Measurements from ENCODE around the gene LGALS1. TPM values are rescaled to one million over a fixed set of nuclear protein-coding genes. Genes with fewer than 3 reads are reported as not detected.

The LGALS1 gene
- total and polyA plus RNA-seq, 2 donors (not counting 1 experiment from before 2014, with no cell fraction given) = 106 to 207 TPM

GRCh38 chr22:37672920-37673455, 2.4 kb upstream of the LGALS1 start:
- Histone ChIP-seq H3K4me2 (replicated peaks; ENCODE audit: low read depth, low read length, poor library complexity, severe bottlenecking) (peak overlapping the region; percentile 55), H3K27ac (ENCODE audit: low read length in 2 of 2) (peak overlapping the region; percentile 36 to 51), H3K4me1 (ENCODE audit: control insufficient read depth in 2 of 2, insufficient read depth in 2 of 2, low read length in 2 of 2) (peaks cover 34 to 54% of the 10 kb centered on the region in 2 donors), H3K9ac (ENCODE audit: low read length) (no peak overlapping the region), H2AFZ (ENCODE audit: insufficient read depth, low read depth, low read length, poor library complexity, severe bottlenecking) (no peak overlapping the region), H4K20me1 (ENCODE audit: control insufficient read depth, insufficient read depth, low read length, poor library complexity, severe bottlenecking) (no peaks in the 10 kb centered on the region), H3K9me3 (ENCODE audit: control extremely low read depth in 1 of 3, control insufficient read depth in 2 of 3, insufficient read depth in 1 of 3, low read length in 2 of 3) (no peaks in the 10 kb centered on the region), H3K4me3 (ENCODE audit: control extremely low read depth in 1 of 5, extremely low read depth in 1 of 5, insufficient read depth in 1 of 5, low read depth in 2 of 5, low read length in 4 of 5) (no peak overlapping the region), H3K36me3 (replicated peaks in 1 of 2; ENCODE audit: control extremely low read depth in 1 of 2, control insufficient read depth in 1 of 2, extremely low read depth in 1 of 2, insufficient read depth in 2 of 2, low read length in 1 of 2) (no peaks in the 10 kb centered on the region), H3K79me2 (ENCODE audit: control insufficient read depth, insufficient read depth, low read length) (peaks cover 22% of the 10 kb centered on the region), H3K27me3 (replicated peaks in 1 of 4; ENCODE audit: control extremely low read depth in 1 of 4, control insufficient read depth in 3 of 4, insufficient read depth in 4 of 4, low read length in 3 of 4) (no peaks in the 10 kb centered on the region)
- Mint-ChIP-seq H3K4me3 (peak overlapping the region; percentile 59), H3K27ac (peak overlapping the region; percentile 87), H3K27me3 (no peaks in the 10 kb centered on the region), H3K9me3 (ENCODE audit: insufficient read depth) (no peaks in the 10 kb centered on the region), H3K4me1 (peaks cover 47% of the 10 kb centered on the region)
- 28% methylated on average over 10 of the region's 11 CpGs for WGBS (ENCODE audit: insufficient coverage)
- CTCF ChIA-PET = interaction anchor here (22.6 to 23.0 kb wide), 2 partner anchors 9 to 35 kb away, joined by 462 to 501 read pairs; partner anchors contain the start of genes LGALS1, NOL12 and SH3BP1
- ATAC-seq (ENCODE audit: low read depth) (no peak), DNase-seq (no peak)
- intact Hi-C loops (cut with micrococcal nuclease) = no loop called here
- POLR2A ChIA-PET = interaction anchor here (0.5 to 1.2 kb wide), 3 partner anchors 10 to 30 kb away, joined by 4 to 9 read pairs (median 5); partner anchors contain the start of gene PDXP
- TF ChIP-seq EZH2 (IDR thresholded peaks at IDR 0.05; ENCODE audit: borderline replicate concordance, insufficient read depth, low read depth, low read length, poor library complexity, severe bottlenecking) = no peak
- no peak for TF ChIP-seq CTCF (IDR thresholded peaks at IDR 0.05)

GRCh38 chr22:37674248-37674647, 1.2 kb upstream of the LGALS1 start:
- Histone ChIP-seq H3K4me3 (ENCODE audit: control extremely low read depth in 1 of 5, extremely low read depth in 1 of 5, insufficient read depth in 1 of 5, low read depth in 2 of 5, low read length in 4 of 5) (no peak overlapping the region), H3K4me1 (ENCODE audit: control insufficient read depth in 2 of 2, insufficient read depth in 2 of 2, low read length in 2 of 2) (peaks cover 36 to 58% of the 10 kb centered on the region in 2 donors), H3K27ac (ENCODE audit: low read length in 2 of 2) (peak overlapping the region in 1 of 2 donors; percentile 2), H3K9me3 (ENCODE audit: control extremely low read depth in 1 of 3, control insufficient read depth in 2 of 3, insufficient read depth in 1 of 3, low read length in 2 of 3) (no peaks in the 10 kb centered on the region), H3K79me2 (ENCODE audit: control insufficient read depth, insufficient read depth, low read length) (peaks cover 25% of the 10 kb centered on the region), H3K4me2 (replicated peaks; ENCODE audit: low read depth, low read length, poor library complexity, severe bottlenecking) (no peak overlapping the region), H2AFZ (ENCODE audit: insufficient read depth, low read depth, low read length, poor library complexity, severe bottlenecking) (no peak overlapping the region), H3K27me3 (replicated peaks in 1 of 4; ENCODE audit: control extremely low read depth in 1 of 4, control insufficient read depth in 3 of 4, insufficient read depth in 4 of 4, low read length in 3 of 4) (no peaks in the 10 kb centered on the region), H3K9ac (ENCODE audit: low read length) (no peak overlapping the region), H4K20me1 (ENCODE audit: control insufficient read depth, insufficient read depth, low read length, poor library complexity, severe bottlenecking) (no peaks in the 10 kb centered on the region), H3K36me3 (replicated peaks in 1 of 2; ENCODE audit: control extremely low read depth in 1 of 2, control insufficient read depth in 1 of 2, extremely low read depth in 1 of 2, insufficient read depth in 2 of 2, low read length in 1 of 2) (no peaks in the 10 kb centered on the region)
- H3K27ac Mint-ChIP-seq = peak overlapping the region; percentile 84
- intact Hi-C loops (cut with micrococcal nuclease) = no loop called here
- H3K9me3 Mint-ChIP-seq (ENCODE audit: insufficient read depth) = no peaks in the 10 kb centered on the region
- no peak for TF ChIP-seq EZH2 (IDR thresholded peaks at IDR 0.05; ENCODE audit: borderline replicate concordance, insufficient read depth, low read depth, low read length, poor library complexity, severe bottlenecking)
- TF ChIP-seq CTCF (IDR thresholded peaks at IDR 0.05) = no peak
- DNase-seq (no peak), ATAC-seq (ENCODE audit: low read depth) (no peak)
- H3K27me3 Mint-ChIP-seq = no peaks in the 10 kb centered on the region
- peak overlapping the region; percentile 59 for H3K4me3 Mint-ChIP-seq
- WGBS (ENCODE audit: insufficient coverage) = 90% methylated on average over 2 of the region's 12 CpGs
- H3K4me1 Mint-ChIP-seq = peaks cover 49% of the 10 kb centered on the region
- ChIA-PET POLR2A (interaction anchor here (1.4 to 3.9 kb wide), 7 partner anchors 11 to 65 kb away, joined by 4 to 44 read pairs (median 13); partner anchors contain the start of genes GGA1 and PDXP), CTCF (interaction anchor here (1.3 to 23.0 kb wide), 6 partner anchors 7 to 170 kb away, joined by 4 to 501 read pairs (median 324); partner anchors contain the start of genes ANKRD54, GGA1, LGALS1 and NOL12)

Measured in B cell (primary cell).